ENCODE measurements around the gene AIMP1.

Gene AIMP1

DNA sequence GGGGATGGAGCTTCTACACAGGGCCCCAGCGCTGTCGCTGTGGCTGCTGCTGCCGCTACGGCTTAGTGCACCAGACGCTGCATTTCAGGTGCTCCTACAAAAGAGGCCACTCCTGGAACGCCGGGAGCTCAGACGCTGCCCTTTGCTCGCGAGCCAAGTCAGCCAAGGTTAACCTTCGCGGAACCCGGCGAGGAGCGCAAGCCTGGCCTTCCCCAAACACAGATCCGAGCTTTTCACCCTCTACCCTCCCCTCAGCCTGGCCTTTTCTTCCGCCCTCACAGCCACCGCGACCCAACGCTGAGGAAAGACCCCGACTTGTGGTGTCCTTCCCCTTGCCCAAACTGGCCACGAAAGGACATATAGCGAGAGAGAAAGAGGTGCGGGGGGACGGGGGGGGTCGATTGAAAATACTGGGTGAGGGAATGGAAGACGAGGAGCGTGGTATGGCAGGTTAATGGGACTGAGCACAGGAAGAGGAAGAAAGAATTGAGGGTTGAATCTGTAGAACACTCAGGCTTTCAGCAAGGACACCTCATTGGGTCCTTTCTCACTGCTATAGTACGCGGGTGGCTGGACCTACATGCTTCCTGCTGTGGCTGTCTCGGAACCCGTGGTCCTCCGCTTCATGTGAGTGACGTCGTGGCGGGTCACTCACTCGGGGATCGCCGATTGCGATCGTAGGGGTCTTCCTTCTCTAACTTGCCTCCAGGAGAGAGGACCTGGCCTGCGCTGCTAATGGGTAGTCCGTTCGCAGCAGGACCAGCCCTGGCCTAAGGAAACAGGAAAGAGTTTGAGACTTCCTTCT lies at the start of gene AIMP1, which contains the start of gene TBCK:
TSS of gene AIMP1 (plus strand) at position 583 of the 805 bp plus-strand sequence. CDS start 8,460 bp downstream, outside the sequence.
TSS of gene TBCK (minus strand) at position 242 of the 805 bp plus-strand sequence. CDS start 7,249 bp downstream, outside the sequence.
- H3K27ac ChIP-seq: peak within 1 kb of the TSS; percentile 97
- TF ChIP-seq, protein P1, sequence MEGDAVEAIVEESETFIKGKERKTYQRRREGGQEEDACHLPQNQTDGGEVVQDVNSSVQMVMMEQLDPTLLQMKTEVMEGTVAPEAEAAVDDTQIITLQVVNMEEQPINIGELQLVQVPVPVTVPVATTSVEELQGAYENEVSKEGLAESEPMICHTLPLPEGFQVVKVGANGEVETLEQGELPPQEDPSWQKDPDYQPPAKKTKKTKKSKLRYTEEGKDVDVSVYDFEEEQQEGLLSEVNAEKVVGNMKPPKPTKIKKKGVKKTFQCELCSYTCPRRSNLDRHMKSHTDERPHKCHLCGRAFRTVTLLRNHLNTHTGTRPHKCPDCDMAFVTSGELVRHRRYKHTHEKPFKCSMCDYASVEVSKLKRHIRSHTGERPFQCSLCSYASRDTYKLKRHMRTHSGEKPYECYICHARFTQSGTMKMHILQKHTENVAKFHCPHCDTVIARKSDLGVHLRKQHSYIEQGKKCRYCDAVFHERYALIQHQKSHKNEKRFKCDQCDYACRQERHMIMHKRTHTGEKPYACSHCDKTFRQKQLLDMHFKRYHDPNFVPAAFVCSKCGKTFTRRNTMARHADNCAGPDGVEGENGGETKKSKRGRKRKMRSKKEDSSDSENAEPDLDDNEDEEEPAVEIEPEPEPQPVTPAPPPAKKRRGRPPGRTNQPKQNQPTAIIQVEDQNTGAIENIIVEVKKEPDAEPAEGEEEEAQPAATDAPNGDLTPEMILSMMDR (conservative IDR thresholded peaks at IDR 0.05): no peak

DNA sequence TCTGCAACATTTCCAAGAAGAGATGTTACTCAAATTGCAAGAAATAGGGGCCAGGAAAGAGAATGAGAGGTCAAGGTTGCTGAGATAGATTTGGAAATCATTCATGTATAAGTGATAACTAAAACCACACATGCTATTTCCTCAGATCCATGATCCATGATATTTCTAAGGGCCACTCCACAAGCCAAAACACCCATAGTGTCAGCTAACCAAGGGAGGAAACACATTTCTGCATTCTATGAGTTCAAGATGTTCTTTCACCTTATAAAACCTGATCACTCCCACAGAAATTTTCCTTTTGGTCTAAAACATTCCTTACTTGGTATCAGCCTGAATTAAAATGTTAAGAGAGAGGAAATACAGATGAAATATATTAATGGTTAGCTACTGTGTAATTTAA lies 47.6 kb upstream of the AIMP1 start:
- TF ChIP-seq, protein P1 (conservative IDR thresholded peaks at IDR 0.05): no peak
- no peak overlapping the region for H3K27ac ChIP-seq

DNA sequence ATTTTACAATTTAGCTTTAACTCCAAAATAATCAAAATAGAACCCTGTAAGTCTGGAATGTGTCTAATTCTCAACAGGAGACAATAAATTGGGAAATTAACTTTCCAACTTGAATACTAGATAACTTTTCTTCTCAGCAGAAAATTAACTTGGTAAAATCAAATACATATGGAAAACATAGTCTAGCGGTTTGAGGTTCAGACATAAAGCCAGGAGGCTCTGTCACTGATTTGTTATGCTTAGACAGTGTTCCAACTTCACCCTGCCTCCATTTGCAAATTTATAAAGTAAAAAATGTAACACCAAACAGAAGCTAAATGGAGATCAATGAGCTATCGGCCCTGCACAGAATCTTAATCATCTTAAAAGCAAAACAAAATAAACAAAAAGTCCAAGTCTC lies 46.6 kb upstream of the AIMP1 start:
- TF ChIP-seq, protein P1 (conservative IDR thresholded peaks at IDR 0.05): no peak

DNA sequence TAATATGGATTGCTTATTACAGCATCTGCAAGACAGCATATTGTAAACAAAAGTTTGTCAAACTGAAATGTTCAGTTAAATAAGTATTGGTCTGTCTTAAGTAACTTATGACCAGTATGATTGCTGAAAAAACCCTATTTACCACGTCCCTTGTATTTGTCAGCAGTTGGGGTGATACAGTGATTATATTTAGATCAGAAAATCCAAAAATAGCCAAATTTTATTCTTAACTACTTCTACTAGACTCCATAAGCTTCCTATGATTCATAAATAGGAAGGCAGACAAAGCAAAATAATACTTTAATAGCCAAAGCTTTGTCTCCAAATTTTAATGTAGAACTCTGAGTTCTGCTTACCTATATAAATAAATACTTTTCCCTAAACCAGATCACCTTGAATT lies 45.6 kb upstream of the AIMP1 start:
- TF ChIP-seq, protein P1 (conservative IDR thresholded peaks at IDR 0.05): no peak

More for the DNA sequence above, 46.6 kb upstream of the AIMP1 start:
- H3K27ac ChIP-seq: no peak overlapping the region

DNA sequence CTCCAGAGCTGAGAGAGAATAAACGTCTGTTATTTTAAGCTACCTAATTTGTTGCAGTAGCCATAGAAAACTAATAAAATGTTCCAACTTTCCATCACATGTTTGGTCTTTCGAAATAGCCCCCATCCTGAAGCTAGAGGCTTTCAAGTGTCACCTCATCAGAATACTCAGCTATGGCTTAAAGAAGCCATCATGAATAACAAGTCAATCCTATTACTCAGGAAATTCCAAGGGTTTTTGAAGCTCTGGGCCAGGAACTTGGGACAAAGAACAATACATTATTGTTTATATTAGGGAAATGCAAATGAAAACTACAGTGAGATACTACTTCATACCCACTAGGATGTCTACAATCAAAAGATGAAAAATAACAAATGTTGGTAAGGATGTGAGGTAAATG lies 42.5 kb upstream of the AIMP1 start:
- TF ChIP-seq, protein P1 (conservative IDR thresholded peaks at IDR 0.05): no peak
- no peak overlapping the region for H3K27ac ChIP-seq

More for the DNA sequence above, 45.6 kb upstream of the AIMP1 start:
- H3K27ac ChIP-seq: no peak overlapping the region

DNA sequence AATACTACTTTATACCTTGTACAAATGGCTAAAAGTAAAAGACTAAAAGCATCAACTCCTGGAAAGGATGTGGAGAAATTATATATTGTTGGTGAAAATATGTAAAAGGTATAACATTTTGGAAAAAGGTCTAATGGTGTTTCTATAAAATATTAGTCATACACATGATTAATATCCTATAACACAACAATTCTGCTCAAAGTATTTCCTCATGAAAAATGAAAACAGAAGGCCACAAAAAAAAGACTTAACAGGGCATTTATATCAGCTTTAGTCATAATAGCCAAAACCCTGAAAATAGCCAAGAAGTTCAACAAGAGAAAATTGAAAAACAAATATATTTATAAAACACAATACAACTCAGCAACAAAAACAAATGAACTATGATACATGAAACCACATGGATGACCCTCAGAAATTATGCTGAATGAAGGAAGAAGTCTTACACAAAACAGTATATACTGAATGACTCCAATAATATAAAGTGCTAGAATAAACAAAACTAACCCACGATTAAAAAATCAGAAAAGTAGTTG lies 39.1 kb upstream of the AIMP1 start:
- no peak overlapping the region for H3K27ac ChIP-seq
- TF ChIP-seq, protein P1 (conservative IDR thresholded peaks at IDR 0.05): no peak

DNA sequence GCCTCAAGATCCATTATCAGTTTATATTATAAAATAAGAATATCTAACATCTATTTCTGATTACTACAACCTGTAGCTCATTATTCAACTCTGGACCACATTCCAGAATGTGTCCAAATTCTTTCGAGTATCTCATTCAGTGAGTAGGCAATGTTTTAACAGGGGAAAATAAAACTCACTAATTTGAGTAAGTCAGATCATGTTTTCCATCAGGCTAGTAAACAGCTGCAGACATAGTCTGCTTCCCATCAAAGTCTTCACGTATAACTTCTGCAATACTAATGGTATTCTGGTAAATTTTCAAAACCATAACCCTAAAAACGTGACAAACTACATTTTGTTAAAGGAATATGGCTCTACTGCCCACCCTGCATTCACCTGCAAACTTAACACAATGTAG lies 32.1 kb upstream of the AIMP1 start:
- no peak overlapping the region for H3K27ac ChIP-seq
- TF ChIP-seq, protein P1 (conservative IDR thresholded peaks at IDR 0.05): no peak
